ENCODE results near the gene OR11H7.

DNA sequence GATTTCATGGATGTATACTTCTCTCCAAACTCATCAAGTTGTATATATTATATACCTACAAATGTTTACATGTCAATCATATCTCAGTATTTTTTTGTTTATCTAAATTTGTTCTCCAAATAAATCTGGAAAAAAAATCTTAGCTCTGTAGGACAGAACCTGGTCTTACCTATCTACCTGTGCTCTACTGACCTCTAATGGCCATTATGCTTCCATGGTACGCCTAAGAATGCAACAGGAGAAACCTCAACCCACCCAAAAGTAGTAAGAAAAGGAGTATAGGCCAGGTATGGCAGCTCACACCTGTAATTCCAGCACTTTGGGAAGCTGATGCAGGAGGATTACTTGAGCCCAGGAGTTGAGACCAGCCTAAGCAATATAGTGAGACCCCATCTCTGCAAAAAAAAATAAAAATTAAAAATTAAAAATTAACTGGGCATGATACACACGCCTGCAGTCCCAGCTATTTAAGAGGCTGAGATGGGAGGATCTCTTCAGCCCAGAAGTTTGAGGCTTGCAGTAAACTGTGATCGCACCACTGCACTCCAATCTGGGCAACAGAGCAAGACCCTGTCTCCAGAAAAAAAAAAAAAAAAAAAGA, 19.0 kb downstream of the OR11H7 start:
- TF ChIP-seq, protein P1, sequence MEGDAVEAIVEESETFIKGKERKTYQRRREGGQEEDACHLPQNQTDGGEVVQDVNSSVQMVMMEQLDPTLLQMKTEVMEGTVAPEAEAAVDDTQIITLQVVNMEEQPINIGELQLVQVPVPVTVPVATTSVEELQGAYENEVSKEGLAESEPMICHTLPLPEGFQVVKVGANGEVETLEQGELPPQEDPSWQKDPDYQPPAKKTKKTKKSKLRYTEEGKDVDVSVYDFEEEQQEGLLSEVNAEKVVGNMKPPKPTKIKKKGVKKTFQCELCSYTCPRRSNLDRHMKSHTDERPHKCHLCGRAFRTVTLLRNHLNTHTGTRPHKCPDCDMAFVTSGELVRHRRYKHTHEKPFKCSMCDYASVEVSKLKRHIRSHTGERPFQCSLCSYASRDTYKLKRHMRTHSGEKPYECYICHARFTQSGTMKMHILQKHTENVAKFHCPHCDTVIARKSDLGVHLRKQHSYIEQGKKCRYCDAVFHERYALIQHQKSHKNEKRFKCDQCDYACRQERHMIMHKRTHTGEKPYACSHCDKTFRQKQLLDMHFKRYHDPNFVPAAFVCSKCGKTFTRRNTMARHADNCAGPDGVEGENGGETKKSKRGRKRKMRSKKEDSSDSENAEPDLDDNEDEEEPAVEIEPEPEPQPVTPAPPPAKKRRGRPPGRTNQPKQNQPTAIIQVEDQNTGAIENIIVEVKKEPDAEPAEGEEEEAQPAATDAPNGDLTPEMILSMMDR (IDR thresholded peaks at IDR 0.05) = no peak
- no peak for TF ChIP-seq POLR2A (IDR thresholded peaks at IDR 0.05)
